B cell (primary cell): ENCODE measurements around the gene FZR1. TPM values are rescaled to one million over a fixed set of nuclear protein-coding genes. Genes with fewer than 3 reads are reported as not detected.
"Not testable (repeated sequence)": the region's sequence is repeated elsewhere in the genome, so short reads cannot be mapped to it uniquely, and the experiment has no call there.

Experiments used
- ATAC-seq: fragments of 200-7000 bp; cut with Tn5 transposase; one replicate; pipeline ENCODE4 v1.10.0; 2021; ENCODE audit warnings: low read depth, mild to moderate bottlenecking, moderate number of reproducible peaks, moderate library complexity
- CTCF ChIA-PET: fragments of 350-600 bp; sonication (Branson Sonifier 250); formaldehyde crosslinking; loops from one replicate; lab custom pipeline; 2021; ENCODE audit warnings: antibody characterized with exemption, inconsistent platforms; lab: Charles Lee
- POLR2A ChIA-PET: fragments of 350-600 bp; sonication (Branson Sonifier 250); formaldehyde crosslinking; loops from one replicate; lab custom pipeline; 2021; ENCODE audit warnings: antibody characterized with exemption; lab: Charles Lee
- DNase-seq: peaks from one replicate; pipeline ENCODE4 v3.0.0; 2013
- H2AFZ ChIP-seq: 2 replicates; pipeline ENCODE4 v1.6.1; 2012; ENCODE audit warnings: mild to moderate bottlenecking, low read depth, low read length; ENCODE audit not compliant: insufficient read depth, poor library complexity, severe bottlenecking
- H3K27ac ChIP-seq, 2 donors: 1 replicate in 1 of 2; 2 replicates in 1 of 2; pipeline ENCODE4 v1.5.1; 2012 to 2013; ENCODE audit warnings: low read length in 2 of 2, mild to moderate bottlenecking in 2 of 2, moderate library complexity in 1 of 2
- H3K27me3 ChIP-seq, 4 experiments: fragments of 200-600 bp in 1 of 4; sonication (generic) in 1 of 4; replicated peaks in 1 of 4; 1 replicate in 2 of 4; 2 replicates in 2 of 4; pipeline versions ENCODE4 v1.6.1 to v1.7.0; 2013 to 2016; ENCODE audit warnings: low read length in 3 of 4, mild to moderate bottlenecking in 2 of 4, mixed read lengths in 1 of 4, moderate library complexity in 1 of 4; ENCODE audit not compliant: insufficient read depth in 4 of 4, control insufficient read depth in 3 of 4; ENCODE audit errors: control extremely low read depth in 1 of 4
- H3K36me3 ChIP-seq, 2 experiments: replicated peaks in 1 of 2; 1 replicate in 1 of 2; 2 replicates in 1 of 2; pipeline versions ENCODE4 v1.6.1 to v1.7.1; 2013; ENCODE audit warnings: low read length in 1 of 2; ENCODE audit not compliant: insufficient read depth in 2 of 2, control insufficient read depth in 1 of 2; ENCODE audit errors: control extremely low read depth in 1 of 2, extremely low read depth in 1 of 2
- H3K4me1 ChIP-seq, 2 donors: fragments of 200-600 bp in 1 of 2; sonication (generic) in 1 of 2; 1 replicate in 1 of 2; 2 replicates in 1 of 2; pipeline versions ENCODE4 v1.5.1 to v1.6.1; 2013 to 2017; ENCODE audit warnings: low read length in 2 of 2; ENCODE audit not compliant: control insufficient read depth in 2 of 2, insufficient read depth in 2 of 2
- H3K4me2 ChIP-seq: replicated peaks from 2 replicates; pipeline ENCODE3; 2012; ENCODE audit warnings: mild to moderate bottlenecking, low read depth, low read length; ENCODE audit not compliant: poor library complexity, severe bottlenecking
- H3K4me3 ChIP-seq, 5 experiments: fragments of 200-600 bp in 1 of 5; sonication (generic) in 1 of 5; 1 replicate in 3 of 5; 2 replicates in 2 of 5; pipeline versions ENCODE4 v1.5.1 to v1.7.0; 2011 to 2016; ENCODE audit warnings: low read length in 4 of 5, mild to moderate bottlenecking in 4 of 5, low read depth in 2 of 5, control low read depth in 1 of 5, moderate library complexity in 1 of 5; ENCODE audit not compliant: insufficient read depth in 1 of 5; ENCODE audit errors: control extremely low read depth in 1 of 5, extremely low read depth in 1 of 5
- H3K79me2 ChIP-seq: fragments of 200-600 bp; sonication (generic); one replicate; pipeline ENCODE4 v1.6.0; 2016; ENCODE audit warnings: low read length; ENCODE audit not compliant: control insufficient read depth, insufficient read depth
- H3K9ac ChIP-seq: fragments of 200-600 bp; sonication (generic); 2 replicates; pipeline ENCODE4 v1.6.1; 2017; ENCODE audit warnings: mild to moderate bottlenecking, low read length, moderate library complexity
- H3K9me3 ChIP-seq, 3 donors: one replicate each; pipeline versions ENCODE4 v1.6.1 to v1.7.1; 2013; ENCODE audit warnings: low read length in 2 of 3; ENCODE audit not compliant: control insufficient read depth in 2 of 3, insufficient read depth in 1 of 3; ENCODE audit errors: control extremely low read depth in 1 of 3
- H4K20me1 ChIP-seq: 2 replicates; pipeline ENCODE4 v1.6.0; 2012; ENCODE audit warnings: mild to moderate bottlenecking, low read length; ENCODE audit not compliant: insufficient read depth, control insufficient read depth, poor library complexity, severe bottlenecking
- H3K27ac Mint-ChIP-seq: one replicate; pipeline ENCODE4 v1.8.0; 2021; ENCODE audit warnings: mixed read lengths
- H3K27me3 Mint-ChIP-seq: one replicate; pipeline ENCODE4 v1.8.0; 2021; ENCODE audit warnings: mixed read lengths
- H3K4me1 Mint-ChIP-seq: one replicate; pipeline ENCODE4 v1.8.0; 2021; ENCODE audit warnings: mixed read lengths
- H3K4me3 Mint-ChIP-seq: one replicate; pipeline ENCODE4 v1.8.0; 2021; ENCODE audit warnings: mixed read lengths
- H3K9me3 Mint-ChIP-seq: one replicate; pipeline ENCODE4 v1.8.0; 2022; ENCODE audit warnings: mixed read lengths; ENCODE audit not compliant: insufficient read depth
- EZH2 ChIP-seq: IDR thresholded peaks from 2 replicates; pipeline ENCODE4 v1.6.1; 2012; ENCODE audit warnings: borderline replicate concordance, low read depth, mild to moderate bottlenecking, moderate library complexity, low read length; ENCODE audit not compliant: insufficient read depth, poor library complexity, severe bottlenecking
- WGBS: methylation state at CpG from one replicate; pipeline ENCODE4 v1.1.5; 2013; ENCODE audit warnings: missing lambda C conversion rate; ENCODE audit not compliant: insufficient coverage; 5-methylcytosine and 5-hydroxymethylcytosine counted together
- intact Hi-C: fragments of 100-400 bp; cut with micrococcal nuclease; formaldehyde crosslinking; loops from one replicate; pipeline ENCODE4 v1.10.0; 2022
- polyA plus RNA-seq: library from polyadenylated mRNA; depleted of rRNA; stranded (reverse); fragments of >200 nt; gene quantifications from 2 replicates; pipeline ENCODE4 v1.2.3, GENCODE V29; 2012
- total RNA-seq, 2 donors: library from RNA; stranded (reverse); fragments of 120-200 nt in 1 of 2; gene quantifications; 1 replicate in 1 of 2; 2 replicates in 1 of 2; pipeline versions ENCODE4 v1.2.3 to v1.2.4, GENCODE V29; 2013 to 2022
- TF ChIP-seq, protein P1 (sequence below): fragments of 200-600 bp; IDR thresholded peaks from one replicate; pipeline ENCODE4 v1.8.0; 2022; ENCODE audit warnings: antibody characterized with exemption, mild to moderate bottlenecking

Gene FZR1
- total and polyA plus RNA-seq, 2 donors (not counting 1 experiment from before 2014, with no cell fraction given), result 83.5 to 96.1 TPM

DNA sequence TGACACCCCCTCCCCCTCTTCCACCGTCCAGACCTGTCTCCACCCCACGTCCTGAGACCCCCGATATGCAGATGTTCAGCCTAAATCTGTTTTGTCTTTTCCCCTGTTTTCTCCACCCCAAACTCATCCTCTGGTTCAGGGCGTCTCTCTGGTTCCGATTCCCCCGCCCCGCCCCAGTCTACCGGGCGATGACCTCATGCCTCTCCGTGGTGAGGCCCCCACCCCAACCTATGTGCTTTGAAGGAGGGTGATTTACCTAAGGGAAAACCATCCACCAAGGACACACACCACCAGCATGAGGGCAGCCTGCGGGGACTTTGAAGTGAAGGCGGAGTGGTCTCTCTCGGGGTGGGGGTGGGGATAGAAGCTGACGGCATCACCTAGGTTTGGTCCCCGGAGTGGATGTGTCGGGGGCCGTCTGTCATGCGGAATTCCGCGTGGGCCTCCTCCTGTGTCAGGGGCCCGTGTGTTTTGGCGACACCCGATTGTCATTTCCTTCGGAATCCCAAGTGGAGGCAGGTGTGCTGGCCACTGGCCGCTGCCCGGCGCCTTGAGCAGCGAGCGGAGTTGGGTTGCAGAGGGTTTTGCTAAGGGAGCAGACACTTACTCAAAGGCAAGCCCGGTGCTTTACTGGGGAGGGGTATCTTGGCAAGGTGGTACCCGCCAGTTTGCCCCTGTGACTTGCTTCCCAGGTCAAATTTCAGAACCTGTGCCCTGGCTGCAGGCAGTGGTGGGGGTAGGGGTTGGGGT, 1.4 kb downstream of the FZR1 start:
- intact Hi-C loops, result loop anchor here (5.0 to 10.0 kb wide), 5 partner anchors 255 to 1285 kb away; partner anchors contain the start of genes APBA3, FEM1A, HDGFL2 and MRPL54
- H4K20me1 ChIP-seq, result peaks cover 47% of the 10 kb centered on the region
- peaks cover 71% of the 10 kb centered on the region for H3K79me2 ChIP-seq
- peaks cover 9 to 17% of the 10 kb centered on the region in 2 donors for H3K4me1 ChIP-seq
- no peak overlapping the region for H3K27ac ChIP-seq
- Mint-ChIP-seq H3K27me3 (no peaks in the 10 kb centered on the region), H3K4me3 (peak overlapping the region; percentile 92), H3K9me3 (no peaks in the 10 kb centered on the region), H3K27ac (peak overlapping the region; percentile 60), H3K4me1 (peaks cover 48% of the 10 kb centered on the region)
- H3K9me3 ChIP-seq, result no peaks in the 10 kb centered on the region
- no peaks in the 10 kb centered on the region for H3K27me3 ChIP-seq
- H3K4me2 ChIP-seq, result peak overlapping the region; percentile 97
- ATAC-seq (no peak), DNase-seq (peak; percentile 37)
- H3K4me3 ChIP-seq, result peak overlapping the region; percentile 11 to 95 (median 77)
- peak overlapping the region; percentile 68 for H2AFZ ChIP-seq
- H3K9ac ChIP-seq, result peak overlapping the region; percentile 97
- WGBS, result 76% methylated on average over 21 of the region's 31 CpGs
- peaks cover 0 to 29% of the 10 kb centered on the region in 2 experiments for H3K36me3 ChIP-seq
- CTCF ChIA-PET, result no interaction called here
- TF ChIP-seq, protein P1, sequence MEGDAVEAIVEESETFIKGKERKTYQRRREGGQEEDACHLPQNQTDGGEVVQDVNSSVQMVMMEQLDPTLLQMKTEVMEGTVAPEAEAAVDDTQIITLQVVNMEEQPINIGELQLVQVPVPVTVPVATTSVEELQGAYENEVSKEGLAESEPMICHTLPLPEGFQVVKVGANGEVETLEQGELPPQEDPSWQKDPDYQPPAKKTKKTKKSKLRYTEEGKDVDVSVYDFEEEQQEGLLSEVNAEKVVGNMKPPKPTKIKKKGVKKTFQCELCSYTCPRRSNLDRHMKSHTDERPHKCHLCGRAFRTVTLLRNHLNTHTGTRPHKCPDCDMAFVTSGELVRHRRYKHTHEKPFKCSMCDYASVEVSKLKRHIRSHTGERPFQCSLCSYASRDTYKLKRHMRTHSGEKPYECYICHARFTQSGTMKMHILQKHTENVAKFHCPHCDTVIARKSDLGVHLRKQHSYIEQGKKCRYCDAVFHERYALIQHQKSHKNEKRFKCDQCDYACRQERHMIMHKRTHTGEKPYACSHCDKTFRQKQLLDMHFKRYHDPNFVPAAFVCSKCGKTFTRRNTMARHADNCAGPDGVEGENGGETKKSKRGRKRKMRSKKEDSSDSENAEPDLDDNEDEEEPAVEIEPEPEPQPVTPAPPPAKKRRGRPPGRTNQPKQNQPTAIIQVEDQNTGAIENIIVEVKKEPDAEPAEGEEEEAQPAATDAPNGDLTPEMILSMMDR, result no peak
- TF ChIP-seq EZH2, result no peak
- POLR2A ChIA-PET, result no interaction called here

DNA sequence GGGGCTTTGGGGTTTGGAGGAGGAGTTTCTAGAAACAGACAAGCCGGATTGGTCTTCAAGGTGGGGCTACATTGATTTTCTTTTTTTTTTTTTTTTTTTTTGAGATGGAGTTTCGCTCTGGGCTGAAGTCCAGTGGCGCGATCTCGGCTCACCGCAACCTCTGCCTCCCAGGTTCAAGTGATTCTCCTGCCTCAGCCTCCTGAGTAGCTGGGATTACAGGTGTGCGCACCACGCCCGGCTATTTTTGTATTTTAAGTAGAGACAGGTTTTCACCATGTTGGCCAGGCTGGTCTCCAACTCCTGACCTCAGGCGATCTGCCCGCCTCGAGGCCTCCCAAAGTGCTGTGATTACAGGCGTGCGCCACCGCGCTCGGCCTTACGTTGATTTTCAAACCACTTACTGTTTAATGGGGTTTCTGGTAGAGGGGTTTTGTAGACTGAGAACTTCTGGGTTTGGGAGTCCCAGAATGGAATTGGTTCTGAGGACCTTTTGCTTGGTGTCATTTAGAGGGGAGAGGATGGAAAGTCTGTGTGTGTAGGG, 2.1 kb downstream of the FZR1 start:
- H3K27me3 Mint-ChIP-seq, H3K27ac ChIP-seq, DNase-seq, H3K9me3 Mint-ChIP-seq, CTCF ChIA-PET, H3K27me3 ChIP-seq, H3K9ac ChIP-seq, POLR2A ChIA-PET, ATAC-seq, H3K9me3 ChIP-seq, H2AFZ ChIP-seq, H3K4me3 ChIP-seq: not testable (repeated sequence)
- Histone ChIP-seq H4K20me1 (peaks cover 54% of the 10 kb centered on the region), H3K79me2 (peaks cover 77% of the 10 kb centered on the region), H3K4me2 (peak overlapping the region; percentile 97), H3K36me3 (peaks cover 0 to 31% of the 10 kb centered on the region in 2 experiments), H3K4me1 (peaks cover 9 to 17% of the 10 kb centered on the region in 2 donors)
- intact Hi-C loops, result loop anchor here (5.0 to 10.0 kb wide), 5 partner anchors 254 to 1284 kb away; partner anchors contain the start of genes APBA3, FEM1A, HDGFL2 and MRPL54
- WGBS, result 95% methylated on average over 17 of the region's 18 CpGs
- Mint-ChIP-seq H3K4me3 (peak overlapping the region; percentile 59), H3K27ac (peak overlapping the region; percentile 32), H3K4me1 (peaks cover 50% of the 10 kb centered on the region)
